NCI-H82 (cell line): Measurements from ENCODE around the gene B4GALT5.
"Not testable (repeated sequence)": the region's sequence is repeated elsewhere in the genome, so short reads cannot be mapped to it uniquely, and the experiment has no call there.

Experiments used
- DNase-seq: peaks from one replicate; lab custom pipeline; 2025; lab: John Stamatoyannopoulos, UW

The B4GALT5 gene

DNA sequence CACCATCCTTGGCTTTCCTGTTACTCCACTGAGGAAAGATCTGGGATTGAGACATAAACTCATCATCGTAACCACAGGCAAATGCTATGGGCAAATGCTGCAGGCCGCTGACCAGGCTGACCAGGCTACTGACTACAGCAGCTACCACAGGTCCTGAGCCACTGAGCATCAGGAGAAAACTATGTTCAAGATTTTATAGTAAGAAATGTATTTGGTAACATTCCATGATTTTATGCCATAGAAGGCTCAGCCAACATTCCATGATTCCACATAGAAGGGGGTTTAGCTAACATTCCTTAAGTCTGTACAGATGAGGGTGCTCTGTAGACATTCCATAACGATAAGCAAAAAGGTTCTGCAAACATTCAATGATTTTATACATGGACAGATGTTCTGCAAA, 16.1 kb upstream of the B4GALT5 start:
- DNase-seq = no peak

- no peak for DNase-seq
Measured at GRCh38 chr20:49727894-49728885, 14.5 kb upstream of the B4GALT5 start.

- DNase-seq = no peak
Measured at GRCh38 chr20:49727478-49727877, 13.8 kb upstream of the B4GALT5 start.

- DNase-seq = no peak
Measured at GRCh38 chr20:49725694-49726093, 12.0 kb upstream of the B4GALT5 start.

DNA sequence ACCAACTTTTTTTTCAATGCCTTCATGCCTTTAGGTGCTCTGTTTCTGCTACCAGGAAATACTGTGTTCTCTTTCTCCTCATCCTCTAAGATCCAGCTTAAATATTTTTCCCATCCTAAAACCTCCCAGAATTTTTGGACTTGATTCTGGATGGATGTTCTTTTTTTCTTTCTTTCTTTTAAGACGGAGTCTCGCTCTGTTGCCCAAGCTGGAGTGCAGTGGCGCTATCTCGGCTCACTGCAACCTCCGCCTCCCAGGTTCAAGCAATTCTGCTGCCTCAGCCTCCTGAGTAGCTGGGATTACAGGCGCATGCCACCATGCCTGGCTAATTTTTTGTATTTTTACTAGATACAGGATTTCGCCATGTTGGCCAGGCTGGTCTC, 11.5 kb upstream of the B4GALT5 start:
- DNase-seq = not testable (repeated sequence)

DNA sequence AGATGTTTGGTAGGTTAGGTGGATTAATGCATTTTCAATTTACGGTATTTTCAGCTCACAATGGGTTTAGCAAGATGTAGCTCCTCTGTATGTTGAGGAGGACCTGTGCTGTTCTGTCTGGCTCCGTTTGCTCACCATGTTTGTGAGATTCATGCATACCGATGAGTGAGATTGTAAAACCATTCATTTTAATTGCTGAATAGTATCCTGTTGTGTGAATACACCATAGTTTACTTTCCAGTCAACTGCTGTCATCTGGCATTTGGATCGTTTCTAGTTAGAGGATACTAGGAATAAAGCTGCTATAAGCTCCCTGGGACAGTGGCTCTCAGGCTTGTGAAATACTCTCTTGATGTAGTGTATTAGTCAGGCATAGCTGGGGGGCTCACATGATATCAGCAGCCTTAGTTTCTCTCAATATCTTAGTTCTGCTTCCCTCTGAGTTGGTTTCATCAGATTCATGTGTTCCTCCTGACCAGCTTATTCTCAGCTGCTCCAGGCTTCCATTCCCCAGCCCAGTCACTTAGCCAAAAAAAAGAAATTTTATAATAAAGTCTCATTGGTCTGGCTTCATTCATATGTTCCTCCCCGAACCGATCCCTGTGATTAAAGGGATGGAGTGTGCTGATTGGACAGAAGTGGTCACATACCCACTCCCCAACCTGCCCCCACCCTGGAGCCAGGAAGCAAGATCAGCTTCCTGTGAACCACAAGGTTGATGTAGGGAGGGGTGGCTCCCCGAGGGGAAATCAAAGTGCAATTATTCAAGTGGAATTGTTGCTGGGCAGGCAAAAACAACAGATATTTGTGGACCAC, 10.9 kb upstream of the B4GALT5 start:
- DNase-seq = peak; percentile 7

- not testable (repeated sequence) for DNase-seq
Measured at GRCh38 chr20:49723758-49724157, 10.1 kb upstream of the B4GALT5 start.

DNA sequence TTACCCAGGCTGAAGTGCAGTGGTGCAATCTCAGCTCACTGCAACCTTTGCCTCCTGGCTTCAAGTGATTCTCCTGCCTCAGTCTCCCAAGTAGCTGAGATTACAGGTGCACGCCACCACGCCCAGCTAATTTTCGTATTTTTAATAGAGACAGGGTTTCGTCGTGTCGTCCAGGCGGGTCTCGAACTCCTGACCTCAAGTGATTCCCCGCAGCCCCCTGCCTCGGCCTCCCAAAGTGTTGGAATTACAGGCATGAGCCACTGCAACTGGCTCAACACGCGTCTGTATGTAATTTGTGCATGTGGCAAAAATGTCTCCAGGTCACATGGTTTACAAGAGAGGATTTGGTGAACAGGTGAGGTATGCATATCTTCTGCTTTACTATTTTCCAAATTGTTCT, 7.6 kb upstream of the B4GALT5 start:
- not testable (repeated sequence) for DNase-seq

DNA sequence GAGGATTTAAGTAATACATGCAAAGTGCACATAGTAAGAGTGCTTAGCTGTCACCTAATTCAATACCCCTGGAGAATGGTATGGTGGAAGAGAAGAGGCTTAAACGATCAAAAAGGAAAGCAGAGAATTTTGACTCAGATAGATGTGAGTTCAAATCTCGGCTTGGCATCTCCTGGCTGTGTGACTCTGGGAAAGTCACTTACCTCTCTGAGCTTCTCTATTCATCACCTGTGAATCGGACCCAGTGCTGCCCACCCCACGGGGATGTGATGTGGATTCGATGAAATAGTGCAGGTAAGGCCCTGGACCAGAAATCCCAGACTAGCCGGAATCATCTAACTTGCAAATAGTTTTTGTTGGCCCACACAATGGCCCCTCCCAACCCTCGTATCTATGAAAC, 1.8 kb upstream of the B4GALT5 start:
- no peak for DNase-seq

DNA sequence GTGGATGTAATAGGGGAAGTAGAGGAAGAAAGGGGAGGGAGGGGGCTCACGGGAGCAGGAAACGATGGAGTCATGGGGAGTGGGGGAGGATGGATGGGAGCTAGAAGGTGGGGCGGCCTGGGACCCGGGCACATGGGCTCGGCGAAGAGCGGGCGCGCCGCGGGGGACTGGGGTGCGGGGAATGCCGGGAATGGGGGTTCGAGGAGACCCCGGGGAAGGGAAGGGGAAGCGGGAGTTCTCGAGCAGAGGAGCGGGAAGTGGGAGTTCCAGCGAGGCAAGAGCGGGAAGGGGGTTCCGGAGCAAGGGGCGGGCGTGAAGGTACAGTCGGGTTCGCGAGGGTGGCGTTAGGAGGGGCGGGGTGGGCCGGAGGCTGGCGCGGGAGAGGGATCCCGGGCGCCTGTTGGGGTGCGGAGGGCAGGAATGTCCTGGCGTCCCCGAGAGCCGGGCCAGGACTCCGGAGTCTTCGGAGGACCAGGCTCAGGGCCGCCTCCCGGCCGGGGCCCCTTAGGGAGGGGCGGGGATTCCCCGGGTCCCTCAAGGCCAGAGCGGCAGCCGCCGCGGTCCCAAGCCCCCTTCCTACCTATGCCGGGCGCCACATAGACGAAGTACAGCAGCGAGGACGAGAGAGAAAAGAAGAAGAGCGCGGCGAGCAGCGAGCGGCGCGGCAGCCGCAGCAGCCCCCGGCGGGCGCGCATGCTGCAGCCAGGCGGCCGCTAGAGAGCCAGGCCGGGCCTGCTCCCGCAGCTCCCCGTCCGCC, 504 bp downstream of the B4GALT5 start:
- DNase-seq = peak; percentile 65

DNA sequence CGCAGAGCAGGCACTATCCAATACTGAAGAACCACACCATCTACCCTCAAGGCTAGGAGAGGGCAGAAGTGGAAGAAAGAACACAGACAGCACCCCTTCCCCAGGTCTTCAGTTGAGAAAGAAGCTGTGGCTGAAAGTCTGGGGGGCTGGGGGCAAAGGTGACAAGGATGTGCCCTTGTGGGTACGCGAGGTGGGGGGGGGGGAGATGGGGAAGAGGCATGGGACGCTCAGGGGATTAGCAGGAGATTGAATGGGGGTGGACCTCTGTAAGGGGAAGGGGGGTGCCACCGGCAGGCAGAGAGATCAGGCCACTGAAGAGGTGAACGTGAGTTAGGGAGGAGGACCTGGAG, 1.1 kb downstream of the B4GALT5 start:
- peak; percentile 67 for DNase-seq

GRCh38 chr20:49712118-49712517, 1.6 kb downstream of the B4GALT5 start:
- no peak for DNase-seq

DNA sequence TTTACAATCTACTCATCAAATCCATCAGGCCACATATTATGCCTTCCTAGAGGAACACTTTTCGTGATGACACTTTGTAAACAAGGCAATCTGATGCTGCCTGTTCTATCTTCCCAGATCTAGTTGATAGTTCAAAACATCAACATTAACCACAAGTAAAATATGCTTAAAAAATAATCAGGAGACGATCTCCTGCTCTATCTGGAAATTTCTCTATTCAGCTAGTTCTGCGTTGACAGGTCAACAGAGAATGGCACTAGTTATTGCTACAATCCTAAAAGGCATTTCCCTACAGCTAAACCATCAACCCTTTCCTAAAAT, 2.1 kb downstream of the B4GALT5 start:
- DNase-seq = no peak

- no peak for DNase-seq
Measured at GRCh38 chr20:49710971-49711666, 2.6 kb downstream of the B4GALT5 start.

DNA sequence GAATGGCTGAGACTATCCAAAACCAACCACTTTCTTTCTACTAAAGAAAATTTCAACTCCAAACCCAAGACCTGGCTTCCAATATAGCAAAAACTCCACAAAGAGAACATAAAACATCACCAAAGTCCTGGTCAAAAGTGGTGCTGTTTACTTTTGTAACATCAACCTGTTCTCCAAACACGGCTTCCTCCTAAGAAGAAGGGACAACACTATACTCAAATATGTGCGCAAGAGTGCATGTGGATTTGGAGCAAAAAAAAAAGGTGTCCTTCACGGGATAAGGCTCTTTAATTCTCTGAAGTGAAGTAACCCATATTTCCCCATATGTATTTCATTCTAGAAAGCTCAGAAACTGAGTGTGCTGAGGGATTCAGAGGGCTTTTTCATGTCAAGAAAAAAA, 6.6 kb downstream of the B4GALT5 start:
- no peak for DNase-seq

DNA sequence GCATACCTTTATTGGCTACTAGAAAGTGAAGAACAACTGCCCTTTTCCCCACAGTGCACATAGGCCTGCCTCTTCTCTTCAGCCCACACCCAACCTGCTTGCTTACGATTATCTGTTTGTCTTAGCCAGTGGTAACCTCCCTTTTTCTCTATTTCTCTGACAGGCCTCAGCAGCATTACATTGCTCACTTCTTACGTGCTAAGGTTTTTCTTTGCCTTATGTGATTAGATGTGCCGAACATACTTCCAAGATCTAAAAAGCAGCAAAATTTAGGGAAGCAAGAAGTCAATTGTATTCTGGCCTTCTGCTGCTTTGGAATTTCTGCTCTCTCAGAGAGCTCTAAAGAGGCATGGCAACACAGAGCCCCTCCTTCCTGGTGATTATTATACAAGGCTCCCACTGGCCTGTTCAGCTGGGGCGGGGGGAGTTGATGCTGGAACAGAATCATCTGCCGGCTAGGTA, 7.0 kb downstream of the B4GALT5 start:
- peak; percentile 51 for DNase-seq

GRCh38 chr20:49705893-49706292, 7.8 kb downstream of the B4GALT5 start:
- not testable (repeated sequence) for DNase-seq

DNA sequence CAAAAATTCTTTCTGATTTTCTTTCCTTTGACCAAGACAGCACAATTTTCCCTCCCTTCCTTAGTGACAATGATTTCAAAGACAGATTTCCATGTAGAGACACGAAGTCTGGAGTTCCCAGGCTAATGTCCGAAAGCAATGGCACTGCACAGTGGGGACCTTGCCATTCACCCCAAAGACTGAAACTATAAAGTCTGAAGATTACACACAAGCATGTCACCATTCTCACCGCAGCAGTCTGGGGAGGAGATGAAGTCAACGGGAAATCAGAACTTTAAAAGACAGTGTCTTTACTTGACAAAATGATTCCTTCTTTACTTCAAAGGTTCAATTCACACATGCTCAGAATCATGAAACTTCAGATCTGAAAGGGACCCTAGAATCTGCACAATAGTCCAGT, 8.3 kb downstream of the B4GALT5 start:
- no peak for DNase-seq

GRCh38 chr20:49704932-49705336, 8.7 kb downstream of the B4GALT5 start:
- DNase-seq = no peak

DNA sequence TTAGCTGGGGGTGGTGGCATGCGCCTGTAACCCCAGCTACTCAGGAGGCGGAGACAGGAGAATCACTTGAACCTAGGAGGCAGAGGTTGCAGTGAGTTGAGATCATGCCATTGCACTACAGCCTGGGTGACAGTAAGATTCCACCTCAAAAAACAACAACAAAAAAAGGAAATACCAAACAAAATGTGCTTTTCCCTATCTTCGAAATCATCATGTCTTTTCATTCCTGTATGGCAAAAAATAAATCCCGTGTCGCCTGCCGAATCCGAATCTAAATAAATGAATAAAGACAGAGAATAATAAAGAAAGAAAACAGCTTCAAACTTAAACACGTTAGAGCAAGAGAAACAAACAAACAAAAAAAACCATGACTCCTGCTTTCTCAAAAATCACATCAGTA, 11.8 kb downstream of the B4GALT5 start:
- no peak for DNase-seq

GRCh38 chr20:49701241-49701790, 12.4 kb downstream of the B4GALT5 start:
- no peak for DNase-seq
